Measurements from ENCODE around the gene SKIC3.

SKIC3 gene

GRCh38 chr5:95557841-95558240 is 3.1 kb upstream of the SKIC3 start:
- no peak for DNase-seq (ENCODE audit: low read depth)
- no peak for TF ChIP-seq CTCF (conservative IDR thresholded peaks at IDR 0.05; ENCODE audit: control insufficient read depth, insufficient read depth, low read depth, low read length)
- H3K4me3 ChIP-seq (ENCODE audit: control insufficient read depth, low read depth, low read length) = no peak overlapping the region

- no peak for DNase-seq (ENCODE audit: low read depth)
- peak overlapping the region; percentile 95 for H3K4me3 ChIP-seq (ENCODE audit: control insufficient read depth, low read depth, low read length)
Observed at GRCh38 chr5:95555553-95555952, 776 bp upstream of the SKIC3 start.

GRCh38 chr5:95554331-95554646 is 488 bp downstream of the SKIC3 start:
- no peak for TF ChIP-seq CTCF (conservative IDR thresholded peaks at IDR 0.05; ENCODE audit: control insufficient read depth, insufficient read depth, low read depth, low read length)
- H3K4me3 ChIP-seq (ENCODE audit: control insufficient read depth, low read depth, low read length) = peak overlapping the region; percentile 95
- DNase-seq (ENCODE audit: low read depth) = no peak

More at GRCh38 chr5:95555553-95555952, 776 bp upstream of the SKIC3 start:
- no peak for TF ChIP-seq CTCF (conservative IDR thresholded peaks at IDR 0.05; ENCODE audit: control insufficient read depth, insufficient read depth, low read depth, low read length)

- H3K4me3 ChIP-seq (ENCODE audit: control insufficient read depth, low read depth, low read length) = no peak overlapping the region
- no peak for DNase-seq (ENCODE audit: low read depth)
- TF ChIP-seq CTCF (conservative IDR thresholded peaks at IDR 0.05; ENCODE audit: control insufficient read depth, insufficient read depth, low read depth, low read length) = no peak
Observed at GRCh38 chr5:95549030-95549429, 5.7 kb downstream of the SKIC3 start.

- TF ChIP-seq CTCF (conservative IDR thresholded peaks at IDR 0.05; ENCODE audit: control insufficient read depth, insufficient read depth, low read depth, low read length) = no peak
- H3K4me3 ChIP-seq (ENCODE audit: control insufficient read depth, low read depth, low read length) = no peak overlapping the region
- no peak for DNase-seq (ENCODE audit: low read depth)
Observed at GRCh38 chr5:95543017-95543705, 11.6 kb downstream of the SKIC3 start.

GRCh38 chr5:95537501-95537900 is 17.3 kb downstream of the SKIC3 start:
- no peak for TF ChIP-seq CTCF (conservative IDR thresholded peaks at IDR 0.05; ENCODE audit: control insufficient read depth, insufficient read depth, low read depth, low read length)
- H3K4me3 ChIP-seq (ENCODE audit: control insufficient read depth, low read depth, low read length) = no peak overlapping the region
- DNase-seq (ENCODE audit: low read depth) = no peak

GRCh38 chr5:95533761-95534160 is 21.0 kb downstream of the SKIC3 start:
- TF ChIP-seq CTCF (conservative IDR thresholded peaks at IDR 0.05; ENCODE audit: control insufficient read depth, insufficient read depth, low read depth, low read length) = no peak
- H3K4me3 ChIP-seq (ENCODE audit: control insufficient read depth, low read depth, low read length) = no peak overlapping the region
- DNase-seq (ENCODE audit: low read depth) = no peak
